ENCODE results near the gene CXCL13.

- TF ChIP-seq CTCF (IDR thresholded peaks at IDR 0.05) (no peak), POLR2A (IDR thresholded peaks at IDR 0.05) (no peak)
These were observed 39.5 kb upstream of the CXCL13 start for GRCh38 chr4:77566148-77566547.

Measured in Peyer's patch (tissue), 4 donors.